Mesenteric fat pad (tissue), 1 donor: ENCODE results near the gene KAZN. TPM values are rescaled to one million over a fixed set of nuclear protein-coding genes. Genes with fewer than 3 reads are reported as not detected.
"Not testable (repeated sequence)": the region's sequence is repeated elsewhere in the genome, so short reads cannot be mapped to it uniquely, and the experiment has no call there.

Experiments
- DNase-seq: peaks from one replicate; pipeline ENCODE4 v3.0.0-alpha.2; 2020; ENCODE audit warnings: low spot score
- total RNA-seq: library from RNA; stranded (reverse); fragmentation: NEBNext Ultra II Directional; extraction: Animal tissue kit (Norgen Biotek cat#: 25700); gene quantifications from one replicate; pipeline ENCODE4 v1.2.1, GENCODE V29; 2021
- donor health status: DM: yes; HTN: yes; CAD: no.

The KAZN gene
- total RNA-seq, 1 donor from 2014 or later, result 26.9 TPM

DNA sequence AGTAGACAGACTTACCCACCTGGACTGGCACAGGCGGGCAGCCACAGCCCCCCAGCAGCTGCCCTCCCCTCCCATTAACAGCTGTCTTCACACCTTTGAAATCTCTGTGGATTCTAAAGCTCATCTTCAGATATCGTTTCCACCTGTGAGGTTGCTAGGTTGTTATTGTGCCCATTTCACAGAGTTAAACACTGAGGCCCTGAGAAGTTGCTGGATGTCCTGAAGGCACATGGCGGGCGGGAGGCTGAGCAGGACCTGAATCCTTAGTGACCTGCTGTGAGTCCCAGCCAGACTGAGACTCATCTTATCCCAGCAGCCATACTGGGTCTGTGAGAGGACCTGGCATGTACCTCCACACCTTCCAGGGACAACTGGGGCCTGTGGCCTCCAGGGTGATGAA, 420.3 kb downstream of the KAZN start:
- DNase-seq, result no peak

DNA sequence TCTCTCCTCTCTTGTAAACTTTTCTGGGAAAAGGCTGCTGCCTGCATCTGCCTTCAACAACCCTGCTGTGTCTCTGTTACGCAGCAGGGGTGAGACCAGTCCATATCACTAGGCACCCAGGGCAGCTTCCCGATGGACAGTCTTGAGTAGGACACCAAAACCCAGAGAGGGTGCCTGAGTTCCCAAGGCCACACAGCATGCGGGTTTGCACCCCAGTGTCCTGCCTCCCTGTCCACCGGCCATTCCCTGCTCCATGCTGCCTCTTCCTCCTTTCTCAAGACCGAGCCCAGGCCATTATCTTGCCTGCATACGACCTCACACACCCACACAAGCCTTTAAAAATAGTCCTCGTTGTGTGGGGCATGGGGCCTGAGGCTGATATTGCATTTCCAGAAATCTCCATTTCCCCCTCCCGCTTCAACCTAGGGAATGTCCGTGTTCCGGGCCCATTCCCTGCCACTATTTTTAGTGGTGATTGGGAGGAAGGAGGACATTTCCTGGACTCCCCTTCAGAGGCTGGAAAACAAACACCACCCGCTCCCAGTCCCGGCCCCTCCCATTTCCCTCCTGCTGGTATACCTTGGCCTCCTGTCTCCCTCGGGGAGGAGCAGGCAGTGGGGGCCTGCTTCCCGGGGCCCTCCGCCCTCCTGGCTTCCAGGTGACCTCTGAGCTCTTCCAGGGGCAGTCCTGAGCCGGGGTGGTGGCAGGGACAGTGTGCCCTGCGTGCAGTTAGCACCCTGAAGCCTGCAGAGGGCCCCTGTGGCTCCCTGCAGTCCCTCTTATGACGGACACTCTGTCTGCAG, 422.7 kb downstream of the KAZN start:
- DNase-seq, result no peak

DNA sequence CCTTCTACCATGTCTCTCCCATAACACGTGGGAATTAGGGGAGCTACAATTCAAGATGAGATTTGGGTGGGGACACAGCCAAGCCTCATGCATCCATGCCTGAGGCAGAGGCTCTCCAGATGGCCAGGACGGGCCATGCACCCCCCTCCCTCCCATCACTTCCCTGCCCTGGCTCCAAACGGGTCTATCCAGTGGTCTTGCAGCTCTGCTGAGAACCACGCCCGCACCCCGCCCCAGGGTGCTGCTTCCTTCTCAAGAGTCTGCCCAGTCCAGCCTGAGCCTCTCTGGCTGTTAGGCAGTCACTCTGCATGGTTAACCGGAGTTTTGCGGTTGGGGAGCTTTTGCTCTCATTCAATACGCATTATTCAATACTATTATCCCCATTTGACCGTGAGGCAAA, 423.6 kb downstream of the KAZN start:
- no peak for DNase-seq

DNA sequence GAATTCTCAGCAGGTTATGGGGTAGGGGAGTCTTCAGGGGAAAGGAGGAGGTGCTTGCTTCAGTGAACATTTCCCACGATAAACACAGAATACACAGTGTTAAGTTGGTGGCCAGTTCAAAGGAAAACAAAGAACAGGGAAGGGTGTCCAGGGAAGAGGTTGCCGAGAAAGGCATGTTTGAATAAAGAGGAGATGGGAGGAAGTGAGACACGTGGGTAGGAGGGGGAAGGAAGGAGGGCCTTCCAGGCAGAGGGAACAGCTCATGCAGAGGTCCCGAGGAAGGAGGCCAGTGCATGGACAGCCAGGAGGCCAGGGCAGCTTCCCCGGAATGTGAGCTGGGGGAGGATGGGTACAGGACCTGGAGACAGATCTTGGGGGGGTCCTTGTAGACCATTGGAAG, 424.7 kb downstream of the KAZN start:
- DNase-seq, result no peak

- DNase-seq, result no peak
Observed at GRCh38 chr1:15023976-15024375, 425.5 kb downstream of the KAZN start.

DNA sequence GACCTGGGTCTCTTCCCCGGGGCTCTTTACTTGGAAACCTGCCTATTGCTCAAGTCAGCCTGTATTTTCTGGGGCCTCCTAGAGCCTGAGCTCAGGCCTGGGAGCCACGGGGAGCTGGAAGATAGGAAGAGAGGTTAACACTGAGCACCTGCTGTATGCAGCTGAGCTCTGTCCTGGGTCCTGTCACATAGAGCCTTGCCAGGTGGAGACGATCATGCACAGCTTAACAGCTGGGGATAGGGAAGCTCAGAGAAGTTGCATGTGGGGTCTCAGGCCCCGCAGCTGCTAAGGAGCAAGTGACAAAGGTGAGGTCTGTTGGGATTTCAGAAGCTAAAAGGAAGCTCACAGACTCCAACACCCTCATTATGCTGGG, 427.6 kb downstream of the KAZN start:
- DNase-seq, result no peak

DNA sequence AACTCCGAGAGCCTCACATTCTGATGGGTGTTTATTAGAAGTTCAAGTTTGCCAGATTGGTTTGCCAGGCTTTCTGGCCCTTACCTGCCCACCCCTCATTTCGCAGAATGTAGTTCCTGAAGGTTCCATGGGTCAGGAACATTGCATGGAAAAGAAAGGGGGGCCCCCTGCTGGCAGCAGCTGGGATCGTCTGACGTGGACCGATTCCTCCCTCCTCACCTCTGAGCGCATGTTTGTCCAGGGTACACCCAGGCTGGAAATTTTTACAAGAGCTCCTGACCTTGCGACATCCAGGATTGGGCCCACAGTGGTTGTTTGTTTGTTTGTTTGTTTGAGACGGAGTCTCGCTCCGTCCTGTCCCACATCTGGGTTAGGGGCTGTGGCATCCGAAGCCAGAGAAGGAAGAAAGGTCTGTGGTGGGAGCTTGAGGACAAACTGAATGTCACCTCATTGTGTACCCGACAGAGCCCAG, 429.1 kb downstream of the KAZN start:
- no peak for DNase-seq

DNA sequence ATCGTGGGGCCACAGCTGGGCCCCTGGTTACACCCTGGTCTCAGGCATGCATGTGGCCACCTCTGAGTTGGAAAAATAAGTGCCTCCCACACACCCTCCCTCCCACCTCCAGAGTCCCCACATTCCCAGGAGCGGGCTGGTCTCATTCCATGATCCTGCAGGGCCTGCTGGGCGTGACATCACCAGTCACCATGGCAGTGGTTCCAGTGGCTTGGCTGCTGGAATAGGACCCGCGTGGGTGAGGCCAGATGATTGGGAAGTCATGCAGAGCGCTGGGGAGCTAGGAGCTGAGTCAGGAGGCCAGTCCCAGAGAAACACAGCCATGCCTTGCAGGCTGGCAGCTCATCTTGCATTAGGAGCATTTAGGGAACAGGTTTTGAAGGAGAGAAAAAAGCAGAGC, 429.6 kb downstream of the KAZN start:
- no peak for DNase-seq

DNA sequence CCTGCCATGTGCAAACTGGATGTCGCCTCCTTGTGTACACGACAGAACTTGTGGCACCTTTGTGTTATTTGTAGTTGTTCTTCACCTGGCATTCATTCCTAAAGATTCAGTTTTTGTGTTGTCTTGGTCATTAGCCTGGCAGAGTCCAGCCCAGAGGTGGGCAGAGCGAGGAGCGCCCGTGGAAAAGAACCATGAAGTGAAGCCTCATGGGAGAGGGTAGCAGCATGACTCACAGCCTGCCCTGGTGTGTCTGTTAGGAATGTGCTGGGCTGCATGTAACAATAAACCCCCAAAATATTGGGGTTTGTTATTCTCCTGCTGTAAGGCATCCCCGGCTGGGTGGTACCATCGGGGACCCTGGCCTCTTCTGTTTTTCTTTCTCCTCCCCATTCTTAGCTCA, 430.1 kb downstream of the KAZN start:
- DNase-seq, result no peak

DNA sequence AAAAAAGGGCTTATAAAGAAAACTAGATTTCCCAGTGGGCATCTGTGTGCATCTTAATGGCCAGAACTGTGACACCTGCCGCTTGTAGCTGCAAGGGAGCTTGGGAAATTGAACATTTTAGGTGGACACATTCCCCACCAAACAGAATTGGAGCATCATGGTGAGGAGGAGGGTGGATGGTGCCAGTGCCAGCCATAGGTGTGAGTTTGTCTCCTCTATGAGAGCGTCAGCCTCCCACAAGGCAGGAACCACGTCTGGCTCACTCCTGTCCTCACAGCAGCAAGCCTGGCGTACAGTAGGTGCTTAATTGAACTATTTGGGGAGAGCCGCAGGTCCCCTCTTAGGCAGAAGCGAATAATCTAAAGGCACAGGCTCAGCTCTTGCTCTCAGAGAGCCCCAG, 430.6 kb downstream of the KAZN start:
- no peak for DNase-seq

DNA sequence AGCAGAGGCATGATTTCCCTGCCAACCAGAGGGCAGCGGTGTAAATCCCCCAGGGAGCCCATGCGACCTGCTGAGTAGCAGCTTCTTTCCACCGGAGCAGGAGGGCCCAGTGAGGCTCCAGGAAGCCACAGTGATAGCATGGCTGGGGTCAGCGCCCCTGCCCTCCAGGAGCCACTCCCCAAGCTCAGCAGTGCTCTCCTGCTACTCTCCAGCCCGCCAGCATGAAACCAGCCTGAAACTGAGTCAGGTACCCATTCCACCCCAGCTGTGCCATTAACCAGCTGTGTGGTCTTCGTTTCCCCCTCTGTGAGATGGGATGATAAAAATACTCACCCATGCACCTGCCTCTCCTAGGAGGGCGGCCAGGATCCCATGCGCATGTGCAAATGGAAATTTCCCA, 431.3 kb downstream of the KAZN start:
- DNase-seq, result no peak

DNA sequence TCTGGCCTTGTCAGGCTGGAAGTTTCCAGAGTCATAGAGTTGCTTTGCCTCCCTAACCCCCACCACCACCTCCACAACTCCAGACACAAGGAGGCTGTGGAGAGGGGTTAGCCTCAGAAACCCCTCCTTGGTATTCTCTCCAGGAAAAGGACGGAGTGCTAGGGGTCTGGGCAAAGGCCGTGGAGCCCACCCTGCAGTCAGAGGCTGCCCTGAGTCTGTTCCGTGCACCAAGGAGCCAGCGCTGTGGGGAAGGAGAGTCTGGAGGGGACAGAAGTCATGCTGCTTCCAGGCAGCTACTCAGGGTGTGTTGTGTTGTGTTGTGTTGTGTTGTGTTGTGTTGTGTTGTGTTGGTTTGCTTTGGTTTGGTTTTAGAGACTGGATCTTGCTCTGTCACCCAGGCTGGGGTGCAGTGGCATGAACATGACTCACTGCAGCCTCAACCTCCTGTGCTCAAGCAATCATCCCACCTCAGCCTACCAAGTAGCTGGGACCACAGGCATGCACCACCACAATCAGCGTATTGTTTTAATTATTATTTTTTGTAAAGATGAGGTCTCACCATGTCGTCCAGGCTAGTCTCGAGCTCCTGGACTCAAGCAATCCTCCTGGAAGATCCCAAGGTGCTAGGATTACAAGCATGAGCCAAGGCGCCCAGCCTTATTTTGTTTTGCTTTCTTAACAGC, 432.9 kb downstream of the KAZN start:
- no peak for DNase-seq

GRCh38 chr1:15033264-15033663, 434.8 kb downstream of the KAZN start:
- DNase-seq, result no peak

GRCh38 chr1:15034656-15035055, 436.2 kb downstream of the KAZN start:
- no peak for DNase-seq

DNA sequence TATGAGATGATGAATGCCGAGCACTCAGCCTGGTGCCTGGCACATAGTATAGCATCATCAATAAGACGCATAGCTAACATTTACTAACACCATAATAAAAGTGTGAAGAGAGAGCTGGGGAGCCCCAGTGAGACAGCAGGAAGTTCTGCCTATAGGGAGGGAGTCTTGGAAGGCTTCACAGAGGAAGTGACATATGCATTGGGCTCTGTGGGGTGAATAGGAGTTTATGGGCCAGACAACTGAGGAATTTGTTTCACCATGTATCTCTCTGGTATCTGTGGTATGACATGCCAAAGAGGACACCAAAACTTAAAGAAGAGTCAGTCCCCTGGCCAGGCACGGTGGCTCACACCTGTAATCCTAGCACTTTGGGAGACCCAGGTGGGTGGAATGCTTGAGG, 436.8 kb downstream of the KAZN start:
- no peak for DNase-seq

DNA sequence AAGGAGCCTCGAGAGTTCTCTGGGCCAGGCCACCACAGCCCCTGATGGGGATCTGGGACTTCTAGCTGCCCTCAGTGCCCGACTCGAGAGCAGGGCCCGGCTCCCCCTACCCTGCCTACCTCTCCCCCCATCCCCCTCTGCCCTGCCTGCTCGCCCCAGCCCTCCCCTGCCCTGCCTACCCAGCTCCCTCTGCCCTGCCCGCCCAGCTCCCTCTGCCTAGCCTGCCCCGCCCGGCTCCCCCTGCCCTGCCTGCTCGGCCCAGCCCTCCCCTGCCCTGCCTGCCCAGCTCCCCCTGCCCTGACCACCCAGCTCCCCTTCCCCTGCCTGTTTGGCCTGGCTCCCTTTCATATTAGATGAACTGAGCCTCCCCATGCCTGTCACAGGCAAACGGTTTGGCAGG, 437.6 kb downstream of the KAZN start:
- DNase-seq, result no peak

GRCh38 chr1:15038232-15039016, 439.9 kb downstream of the KAZN start:
- DNase-seq, result no peak

DNA sequence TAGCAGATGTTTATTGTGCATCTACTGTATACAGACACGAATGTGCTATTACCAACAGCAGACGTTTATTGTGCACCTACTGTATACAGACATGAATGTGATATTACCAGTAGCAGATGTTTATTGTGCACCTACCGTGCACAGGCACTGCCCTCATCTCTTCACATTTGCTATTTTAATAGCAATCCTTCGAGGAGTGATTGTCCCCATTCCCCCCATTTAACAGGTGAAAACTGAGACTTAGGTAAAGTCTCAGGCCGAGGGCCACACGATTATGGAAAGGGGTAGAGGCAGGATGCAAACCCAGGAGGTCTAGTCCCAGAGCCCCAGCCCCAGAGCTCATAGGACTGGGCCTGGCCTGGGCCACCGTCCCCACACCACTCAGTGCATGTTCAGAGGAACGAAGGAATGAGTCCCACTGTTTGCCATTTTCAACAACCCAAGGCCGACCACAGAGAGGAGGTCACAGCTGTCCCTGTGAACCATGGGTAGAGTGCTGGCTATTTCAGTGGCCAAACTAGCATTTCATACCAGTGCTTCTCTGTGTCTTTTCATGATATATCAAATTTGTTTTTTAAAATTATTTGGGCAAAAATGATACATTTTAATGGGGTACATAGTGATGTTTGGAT, 440.6 kb downstream of the KAZN start:
- no peak for DNase-seq

DNA sequence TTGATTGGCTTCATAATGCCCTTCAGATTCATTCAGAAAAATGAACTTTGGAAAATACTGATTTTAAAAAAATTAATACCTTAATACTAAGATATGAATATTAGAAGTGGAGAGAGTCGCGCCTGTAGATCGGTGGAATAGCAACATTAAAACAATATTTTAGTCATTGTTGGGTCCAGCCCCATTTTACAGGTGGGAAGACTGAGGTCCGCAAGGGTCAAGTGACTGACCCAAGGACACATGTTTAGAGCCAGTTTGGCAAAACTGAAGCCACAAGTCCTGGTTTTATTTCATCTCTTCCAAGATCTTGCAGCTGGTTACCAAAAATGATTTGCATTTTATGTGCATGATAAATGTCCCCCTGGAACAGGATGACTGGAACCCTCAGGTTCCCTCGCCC, 441.4 kb downstream of the KAZN start:
- no peak for DNase-seq

- DNase-seq, result not testable (repeated sequence)
Observed at GRCh38 chr1:15040685-15041084, 442.2 kb downstream of the KAZN start.

DNA sequence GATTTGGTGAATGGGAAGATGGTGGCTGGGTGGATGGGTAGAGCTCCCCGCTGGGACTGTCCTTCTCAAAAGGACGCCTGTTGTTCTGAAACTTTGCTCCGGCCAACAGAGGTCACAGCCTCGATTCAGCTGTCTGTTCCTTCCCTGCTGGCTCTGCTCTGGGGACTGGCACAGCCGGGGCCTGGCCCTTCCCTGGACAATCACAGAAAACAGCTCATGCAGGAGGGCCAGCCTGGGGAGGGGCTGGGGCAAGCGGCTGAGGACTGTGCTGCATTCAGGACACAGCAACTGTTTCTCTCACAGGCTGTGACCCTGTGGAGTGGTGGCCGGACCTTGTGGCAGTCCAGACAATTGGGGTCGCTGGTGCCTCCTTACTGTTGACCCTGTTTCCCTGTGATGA, 444.4 kb downstream of the KAZN start:
- DNase-seq, result no peak

GRCh38 chr1:15043934-15044333, 445.4 kb downstream of the KAZN start:
- DNase-seq, result no peak
